Activated naive CD4-positive, alpha-beta T cell treated with anti-CD3 and anti-CD28 coated beads, Interleukin-2, amount 50 U/mL, for 72 hours (primary cell): ENCODE data around the gene OGN. TPM values are rescaled to one million over a fixed set of nuclear protein-coding genes. Genes with fewer than 3 reads are reported as not detected.

Source experiments
- ATAC-seq, 2 donors: fragments of 150-1000 bp; cut with Tn5 transposase; 2 replicates each; pipeline ENCODE4 v1.10.0; 2021; ENCODE audit warnings: mild to moderate bottlenecking in 2 of 2, moderate library complexity in 2 of 2
- DNase-seq, 2 donors: peaks; one replicate each; pipeline ENCODE4 v3.0.0; 2021 to 2022; ENCODE audit warnings: low spot score in 2 of 2
- H3K27ac Mint-ChIP-seq, 2 donors: one replicate each; pipeline ENCODE4 v1.8.0; 2022; ENCODE audit warnings: mild to moderate bottlenecking in 2 of 2, mixed read lengths in 2 of 2
- H3K36me3 Mint-ChIP-seq, 2 donors: one replicate each; pipeline ENCODE4 v1.8.0; 2022; ENCODE audit warnings: mixed read lengths in 2 of 2
- H3K9me3 Mint-ChIP-seq, 2 donors: one replicate each; pipeline ENCODE4 v1.8.0; 2022; ENCODE audit warnings: mixed read lengths in 2 of 2
- total RNA-seq, 2 donors: library from RNA; stranded (reverse); gene quantifications; one replicate each; pipeline ENCODE4 v1.2.3, GENCODE V29; 2022

OGN gene
- total RNA-seq, 2 donors from 2014 or later = not detected

GRCh38 chr9:92378865-92379560, 25.4 kb downstream of the OGN start:
- no peak overlapping the region for H3K27ac Mint-ChIP-seq
- peaks cover 22 to 24% of the 10 kb centered on the region in 2 donors for H3K36me3 Mint-ChIP-seq
- peaks cover 12 to 22% of the 10 kb centered on the region in 2 donors for H3K9me3 Mint-ChIP-seq
- peak in 1 of 2 donors; percentile 38 for ATAC-seq
- DNase-seq = no peak

DNA sequence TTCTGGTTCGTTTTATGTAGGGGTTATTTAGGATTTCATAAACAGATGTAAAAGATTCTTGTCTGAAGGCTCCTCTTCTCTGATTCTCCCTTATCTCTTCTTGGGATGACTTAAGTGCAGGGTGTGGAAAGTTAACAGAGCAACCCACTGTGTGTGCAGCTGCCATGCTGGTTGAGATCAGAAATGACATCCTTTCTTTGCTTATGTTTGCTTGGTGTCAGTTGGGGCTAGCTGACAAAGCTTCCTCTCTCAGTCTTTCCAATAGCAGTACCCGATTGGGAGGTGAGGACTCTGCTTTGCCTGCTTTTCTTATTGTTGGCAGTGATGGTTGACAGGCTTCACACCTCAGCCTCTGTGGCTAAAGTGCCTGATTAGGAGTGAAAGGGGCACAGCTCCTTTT, 26.5 kb downstream of the OGN start:
- DNase-seq (no peak), ATAC-seq (no peak)
- H3K27ac Mint-ChIP-seq = no peak overlapping the region
- H3K9me3 Mint-ChIP-seq = peaks cover 13 to 23% of the 10 kb centered on the region in 2 donors
- peaks cover 23 to 33% of the 10 kb centered on the region in 2 donors for H3K36me3 Mint-ChIP-seq

GRCh38 chr9:92373167-92373566, 31.2 kb downstream of the OGN start:
- Mint-ChIP-seq H3K36me3 (peaks cover 35 to 41% of the 10 kb centered on the region in 2 donors), H3K27ac (no peak overlapping the region), H3K9me3 (peaks cover 20 to 28% of the 10 kb centered on the region in 2 donors)
- DNase-seq (no peak), ATAC-seq (no peak)

DNA sequence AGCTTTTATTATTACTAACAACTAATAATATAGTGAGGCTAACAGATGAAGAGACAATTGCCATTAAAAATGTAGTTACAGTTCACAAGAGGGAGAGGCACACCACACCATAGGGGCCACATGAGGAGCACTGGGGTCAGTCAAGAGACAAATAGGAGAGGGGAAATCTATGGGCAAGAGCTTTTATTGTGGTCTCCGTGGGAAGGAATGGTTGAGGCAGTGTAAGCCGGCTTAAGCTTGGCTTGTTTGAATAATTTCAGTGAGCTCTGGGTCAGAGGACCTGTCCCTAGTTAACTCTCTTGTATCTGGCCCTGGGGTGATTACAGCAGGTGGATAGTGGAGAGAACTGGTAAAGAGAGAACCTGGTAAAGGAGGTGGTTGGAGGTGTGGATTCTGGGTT, 35.3 kb downstream of the OGN start:
- ATAC-seq (no peak), DNase-seq (no peak)
- H3K36me3 Mint-ChIP-seq = peaks cover 19 to 30% of the 10 kb centered on the region in 2 donors
- no peak overlapping the region for H3K27ac Mint-ChIP-seq
- H3K9me3 Mint-ChIP-seq = peaks cover 6 to 7% of the 10 kb centered on the region in 2 donors

- Mint-ChIP-seq H3K27ac (no peak overlapping the region), H3K9me3 (peaks cover 5% of the 10 kb centered on the region in 2 donors), H3K36me3 (peaks cover 13 to 34% of the 10 kb centered on the region in 2 donors)
- DNase-seq (no peak), ATAC-seq (no peak)
These were observed 44.3 kb downstream of the OGN start for GRCh38 chr9:92360083-92360482.

DNA sequence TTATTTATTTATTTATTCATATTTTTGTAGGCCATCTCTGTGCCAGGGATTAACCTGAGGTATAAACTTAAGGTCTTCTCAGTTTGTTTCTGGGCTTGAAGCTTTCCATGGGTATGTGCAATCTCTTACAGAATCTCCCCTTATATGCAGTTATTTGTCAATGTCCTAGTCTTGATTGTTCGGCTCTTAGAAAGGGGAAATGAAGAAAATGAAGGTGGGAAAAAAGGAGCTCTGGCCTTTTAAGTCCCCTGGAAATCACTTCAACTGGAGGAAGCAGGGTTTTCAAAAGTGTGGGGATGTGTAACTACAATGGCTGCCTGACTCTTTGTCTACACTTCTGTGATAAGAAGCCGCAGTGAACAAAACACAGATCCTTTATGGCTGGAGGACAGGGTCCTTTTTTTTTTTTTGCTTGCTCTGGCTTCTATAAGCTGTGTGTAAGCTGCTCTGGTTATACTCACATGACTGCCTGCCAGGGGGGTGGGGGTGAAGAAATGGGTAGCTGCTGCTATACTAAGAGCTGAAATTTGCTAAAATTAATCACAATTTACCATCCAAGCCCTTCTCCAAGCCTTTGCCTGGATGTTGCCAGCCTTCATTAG, 44.9 kb downstream of the OGN start:
- Mint-ChIP-seq H3K27ac (peak overlapping the region in 1 of 2 donors; percentile 47), H3K9me3 (peaks cover 5 to 10% of the 10 kb centered on the region in 2 donors), H3K36me3 (peaks cover 14 to 36% of the 10 kb centered on the region in 2 donors)
- ATAC-seq (no peak), DNase-seq (no peak)

DNA sequence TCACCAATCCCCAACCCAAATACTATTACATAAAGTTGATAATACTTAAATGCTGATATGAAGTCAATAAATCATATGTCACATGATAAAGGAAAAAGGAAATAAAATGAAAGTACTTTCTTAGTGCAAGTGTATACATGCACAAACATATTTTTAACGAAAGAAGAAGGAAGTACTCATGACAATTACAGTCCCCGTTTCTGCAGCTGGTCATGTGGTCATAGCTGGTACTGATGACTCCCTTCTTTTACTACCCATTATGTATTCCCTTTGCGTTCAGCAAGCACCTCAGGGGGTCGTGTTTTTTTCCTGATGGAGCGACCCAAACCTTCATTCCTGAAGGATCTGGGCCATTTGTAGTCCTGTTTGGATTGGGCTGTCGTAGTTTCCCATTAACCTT, 51.3 kb downstream of the OGN start:
- Mint-ChIP-seq H3K36me3 (peaks cover 36 to 40% of the 10 kb centered on the region in 2 donors), H3K9me3 (peaks cover 5 to 10% of the 10 kb centered on the region in 2 donors)

DNA sequence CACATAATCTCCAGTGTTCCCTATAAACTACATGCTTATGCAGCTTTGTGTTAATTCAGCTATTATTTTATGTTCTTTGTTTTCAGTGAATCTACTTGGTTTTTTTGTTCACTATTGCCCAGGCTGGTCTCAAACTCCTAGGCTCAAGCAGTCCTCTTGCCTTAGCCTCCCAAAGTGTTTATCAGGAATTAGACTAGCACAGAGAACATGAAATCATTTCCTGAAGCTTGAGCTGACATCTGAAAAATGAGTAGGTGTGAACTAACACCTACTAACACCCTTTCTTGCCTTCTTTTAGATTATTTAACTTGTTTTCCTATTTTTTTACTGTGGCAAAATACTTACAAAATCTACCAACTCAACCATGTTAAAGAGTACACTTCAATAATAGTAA, 53.6 kb downstream of the OGN start:
- Mint-ChIP-seq H3K27ac (peak overlapping the region in 1 of 2 donors; percentile 25), H3K9me3 (peaks cover 0 to 4% of the 10 kb centered on the region in 2 donors), H3K36me3 (peaks cover 26 to 30% of the 10 kb centered on the region in 2 donors)
- DNase-seq (no peak), ATAC-seq (no peak)

More for the DNA sequence above, 51.3 kb downstream of the OGN start:
- DNase-seq (no peak), ATAC-seq (no peak)
- H3K27ac Mint-ChIP-seq = no peak overlapping the region

DNA sequence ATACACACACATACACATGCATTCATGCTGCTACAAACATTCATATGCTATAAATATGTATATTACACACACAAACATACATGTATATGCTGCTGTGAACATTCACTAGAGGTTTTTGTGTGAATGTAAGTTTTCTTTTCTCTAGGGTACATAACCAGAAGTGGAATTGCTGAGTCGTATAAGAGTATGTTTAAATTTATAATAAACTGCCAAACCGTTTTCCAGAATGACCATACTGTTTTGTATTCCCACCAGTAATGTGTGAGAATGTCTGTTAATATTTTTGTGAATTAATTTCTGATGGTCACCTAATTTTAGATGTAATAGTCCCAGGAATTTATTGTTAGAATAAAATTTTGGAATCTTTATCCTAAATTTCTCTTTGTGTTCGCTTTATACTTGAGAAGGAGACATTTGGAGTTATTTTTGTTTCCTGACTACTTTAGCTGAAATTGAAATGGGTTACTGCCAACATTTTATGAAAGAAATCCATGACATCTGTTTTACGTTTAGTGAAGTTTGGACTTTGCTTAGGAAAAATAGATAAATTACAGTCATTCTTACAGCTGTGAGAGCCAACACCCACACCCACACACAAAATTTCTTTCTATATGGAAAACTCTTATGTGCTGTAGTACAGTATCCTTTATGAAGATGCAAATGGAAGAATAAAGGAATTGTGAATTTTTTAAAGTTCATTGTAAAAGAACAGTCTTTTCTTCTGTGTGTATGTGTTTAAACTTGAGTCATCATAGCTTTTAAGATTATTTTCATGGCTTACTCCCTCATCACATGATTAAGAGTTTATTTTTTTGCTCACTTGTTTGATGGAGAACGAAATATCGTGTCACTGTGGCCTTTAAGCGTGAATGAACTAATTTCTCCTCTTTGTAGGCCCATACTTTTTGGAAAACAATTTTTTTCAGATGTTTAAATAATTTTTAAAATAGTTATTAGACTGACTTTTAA, 54.3 kb downstream of the OGN start:
- Mint-ChIP-seq H3K36me3 (peaks cover 22 to 30% of the 10 kb centered on the region in 2 donors), H3K27ac (no peak overlapping the region), H3K9me3 (peaks cover 0 to 4% of the 10 kb centered on the region in 2 donors)
- no peak for DNase-seq
- ATAC-seq = no peak

DNA sequence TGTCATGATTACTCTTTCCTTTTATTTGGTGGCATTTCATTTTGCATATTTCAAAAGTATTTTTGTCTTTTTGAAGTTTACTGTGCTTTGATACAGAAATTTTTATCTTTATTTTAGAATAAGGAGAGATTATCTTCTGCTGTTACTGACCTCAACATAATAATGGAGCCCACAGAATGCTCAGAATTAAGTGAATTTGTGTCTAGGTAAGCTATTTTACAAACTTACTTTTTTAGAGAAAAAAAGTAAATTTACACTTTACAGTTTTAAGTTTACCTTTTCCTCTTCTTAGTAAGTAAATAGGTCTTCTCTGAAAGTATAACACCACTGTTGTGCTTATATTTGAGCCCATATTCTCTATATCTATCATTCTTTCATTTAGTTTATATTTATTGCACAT, 58.8 kb downstream of the OGN start:
- Mint-ChIP-seq H3K36me3 (peaks cover 16% of the 10 kb centered on the region in 2 donors), H3K27ac (no peak overlapping the region), H3K9me3 (peaks cover 0 to 4% of the 10 kb centered on the region in 2 donors)
- no peak for DNase-seq
- ATAC-seq = no peak

DNA sequence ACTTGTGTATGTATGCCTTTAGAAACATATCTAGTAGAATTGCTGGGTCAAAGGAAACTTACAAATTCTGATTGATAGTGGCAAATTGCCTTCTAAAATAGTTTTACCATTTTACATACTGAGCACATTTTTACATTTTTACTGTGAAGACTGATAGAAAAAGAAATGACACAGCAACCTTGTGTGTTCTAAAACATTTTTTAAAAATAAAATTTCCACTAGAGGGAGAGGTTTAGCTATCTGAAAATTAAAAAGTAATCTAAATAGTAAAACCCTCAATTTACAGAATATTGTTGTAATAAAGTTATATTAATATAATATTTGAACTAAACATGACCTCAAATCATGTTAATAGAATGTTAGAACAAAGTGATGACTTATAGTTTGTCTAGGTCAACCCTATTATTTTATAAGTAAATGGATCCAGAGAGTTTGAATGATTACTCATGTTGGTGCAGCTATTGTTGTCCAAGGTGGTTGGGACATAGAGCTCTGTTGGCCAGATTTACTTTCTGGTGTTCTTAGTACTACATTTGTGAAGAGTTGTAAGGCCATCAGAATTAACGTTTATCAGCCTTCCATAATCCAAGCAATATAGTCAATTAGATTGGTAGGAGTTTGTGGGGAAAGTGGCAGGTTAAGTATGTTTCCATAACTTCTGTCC, 61.4 kb downstream of the OGN start:
- ATAC-seq = no peak
- Mint-ChIP-seq H3K9me3 (peaks cover 0 to 8% of the 10 kb centered on the region in 2 donors), H3K36me3 (peaks cover 31 to 41% of the 10 kb centered on the region in 2 donors), H3K27ac (no peak overlapping the region)
- DNase-seq = no peak

DNA sequence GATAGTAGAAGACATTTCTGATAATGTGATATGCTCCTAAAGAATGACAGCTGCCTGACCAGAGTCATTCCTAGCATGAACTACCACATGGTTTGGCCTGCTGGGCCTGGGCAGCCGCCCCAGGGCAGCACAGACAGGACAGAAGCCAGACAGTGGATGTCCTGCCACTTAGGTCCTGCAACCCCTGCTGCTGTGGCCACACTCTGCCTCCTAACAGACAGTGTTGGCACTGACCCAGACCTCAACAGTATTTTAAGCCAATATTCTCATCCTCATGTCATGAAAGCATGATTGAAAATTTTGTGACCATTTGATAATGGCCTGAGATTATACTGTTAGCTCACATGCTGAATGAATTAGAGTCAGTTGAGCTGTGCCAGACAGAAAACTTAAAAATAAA, 62.8 kb downstream of the OGN start:
- H3K9me3 Mint-ChIP-seq = peaks cover 0 to 8% of the 10 kb centered on the region in 2 donors
- ATAC-seq (no peak), DNase-seq (no peak)
- H3K36me3 Mint-ChIP-seq = peaks cover 31 to 41% of the 10 kb centered on the region in 2 donors
- H3K27ac Mint-ChIP-seq = peak overlapping the region in 1 of 2 donors; percentile 27

DNA sequence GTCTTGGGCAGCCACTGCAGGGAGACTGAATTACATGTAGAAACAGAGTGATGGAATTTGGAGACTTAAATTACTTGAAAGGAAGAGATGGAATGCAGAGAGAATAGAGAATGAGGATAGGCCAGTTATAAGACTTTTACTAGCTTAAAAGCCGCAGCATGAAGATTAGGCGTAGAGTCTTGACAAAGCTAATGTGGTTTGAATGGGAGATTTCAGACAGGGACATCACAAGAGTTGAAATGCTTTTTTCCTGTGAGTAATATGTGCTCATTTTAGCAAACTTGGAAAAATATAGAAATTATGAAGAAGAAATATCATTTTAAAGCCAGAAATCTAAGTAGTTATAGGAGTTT, 71.1 kb downstream of the OGN start:
- no peak overlapping the region for H3K27ac Mint-ChIP-seq
- no peak for DNase-seq
- H3K36me3 Mint-ChIP-seq = peaks cover 1 to 6% of the 10 kb centered on the region in 2 donors
- no peaks in the 10 kb centered on the region for H3K9me3 Mint-ChIP-seq
- ATAC-seq = no peak
